Adrenal gland (tissue), 5 donors: ENCODE data around the gene PELI1.

Experiments
- CTCF ChIP-seq, 6 experiments: fragments of 450-650 bp in 4 of 6; fragments of 200-600 bp in 2 of 6; sonication (generic) in 1 of 6; IDR thresholded peaks; 1 replicate in 5 of 6; 2 replicates in 1 of 6; pipeline versions ENCODE4 v1.5.1 to v1.8.0; 2016 to 2021; ENCODE audit warnings: antibody characterized with exemption in 6 of 6, mild to moderate bottlenecking in 2 of 6, moderate library complexity in 1 of 6
- POLR2A ChIP-seq, 2 donors: fragments of 450-650 bp; IDR thresholded peaks; one replicate each; pipeline ENCODE4 v1.6.1; 2017; ENCODE audit warnings: antibody characterized with exemption in 2 of 2, mild to moderate bottlenecking in 2 of 2, moderate library complexity in 1 of 2
- donor health status: DM: no; HTN: no; CAD: no.

- TF ChIP-seq POLR2A (IDR thresholded peaks at IDR 0.05) (no peak), CTCF (IDR thresholded peaks at IDR 0.05) (no peak)
Observed at GRCh38 chr2:64123740-64124139, 20.5 kb downstream of the PELI1 start.
